ENCODE data around the gene PHYHIPL. TPM values are rescaled to one million over a fixed set of nuclear protein-coding genes. Genes with fewer than 3 reads are reported as not detected.

The PHYHIPL gene
- polyA plus RNA-seq, 1 of the 3 experiments (the other 2 are of a cell fraction): 0.44 TPM

GRCh38 chr10:59287587-59288255 is 111.3 kb downstream of the PHYHIPL start:
- H3K27ac ChIP-seq (ENCODE audit: low read depth in 2 of 2, low read length in 1 of 2): no peak overlapping the region
- no peak overlapping the region for H2AFZ ChIP-seq (ENCODE audit: low read depth)
- POLR2A ChIA-PET: no interaction called here

DNA sequence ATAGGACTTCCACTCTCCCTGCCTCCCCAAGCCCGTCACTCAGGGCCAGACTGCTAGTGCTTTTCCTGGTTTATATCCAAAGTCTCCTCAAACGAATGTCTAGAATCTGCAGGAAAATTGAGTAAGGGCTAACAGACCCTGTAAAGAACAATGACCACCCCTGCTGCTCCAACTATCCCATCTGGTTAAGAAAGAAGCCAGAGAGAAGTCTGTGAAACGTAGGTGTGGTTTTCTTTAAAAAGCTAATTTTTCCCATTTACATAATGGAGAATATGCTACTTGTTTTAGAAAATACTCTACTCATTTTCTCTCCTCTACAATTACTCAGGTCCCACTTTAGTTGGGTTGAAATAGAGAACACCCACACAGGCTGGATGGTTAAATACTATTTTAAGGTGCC is 113.4 kb downstream of the PHYHIPL start:
- Histone ChIP-seq H3K36me3 (replicated peaks in 1 of 2; ENCODE audit: control insufficient read depth in 1 of 2, insufficient read depth in 2 of 2, low read length in 1 of 2) (no peaks in the 10 kb centered on the region), H3K9ac (no peak overlapping the region), H3K4me2 (no peak overlapping the region), H3K9me3 (no peaks in the 10 kb centered on the region), H3K27me3 (ENCODE audit: insufficient read depth) (no peaks in the 10 kb centered on the region), H3K27ac (ENCODE audit: low read depth in 2 of 2, low read length in 1 of 2) (no peak overlapping the region), H3K4me1 (ENCODE audit: control insufficient read depth in 1 of 2, insufficient read depth in 2 of 2, low read depth in 1 of 2, low read length in 1 of 2) (no peaks in the 10 kb centered on the region; a peak in 1 of 4 replicates), H2AFZ (ENCODE audit: low read depth) (no peak overlapping the region), H4K20me1 (ENCODE audit: insufficient read depth) (no peaks in the 10 kb centered on the region), H3K9me2 (no peaks in the 10 kb centered on the region), H3K4me3 (ENCODE audit: low read depth in 2 of 2, low read length in 1 of 2) (no peak overlapping the region), H3K79me2 (ENCODE audit: insufficient read depth) (no peaks in the 10 kb centered on the region), H3F3A (replicated peaks; ENCODE audit: insufficient read depth) (no peaks in the 10 kb centered on the region)
- TF ChIP-seq TCF12 (IDR thresholded peaks at IDR 0.05): no peak
- no peak for TF ChIP-seq USF2 (IDR thresholded peaks at IDR 0.05; ENCODE audit: borderline replicate concordance, low read depth, low read length)
- no peak for TF ChIP-seq FOSL2 (IDR thresholded peaks at IDR 0.05; ENCODE audit: borderline replicate concordance, low read depth)
- no peak for TF ChIP-seq TAF1 (IDR thresholded peaks at IDR 0.05; ENCODE audit: borderline replicate concordance, low read depth, low read length)
- TF ChIP-seq RAD21 (IDR thresholded peaks at IDR 0.05; ENCODE audit: low read length): no peak
- no peak for TF ChIP-seq FOXM1 (IDR thresholded peaks at IDR 0.05; ENCODE audit: low read depth)
- TF ChIP-seq JUND (IDR thresholded peaks at IDR 0.05): no peak
- no peak for TF ChIP-seq ELF1 (IDR thresholded peaks at IDR 0.05)
- TF ChIP-seq EP300 (IDR thresholded peaks at IDR 0.05; ENCODE audit: borderline replicate concordance in 1 of 2, low read depth in 1 of 2, low read length in 1 of 2): no peak
- TF ChIP-seq IRF3 (IDR thresholded peaks at IDR 0.05; ENCODE audit: low read depth, low read length): no peak
- TF ChIP-seq SIN3A (IDR thresholded peaks at IDR 0.05; ENCODE audit: borderline replicate concordance, low read depth, low read length): no peak
- no peak for TF ChIP-seq NRF1 (IDR thresholded peaks at IDR 0.05; ENCODE audit: low read depth, low read length)
- TF ChIP-seq, protein P1, sequence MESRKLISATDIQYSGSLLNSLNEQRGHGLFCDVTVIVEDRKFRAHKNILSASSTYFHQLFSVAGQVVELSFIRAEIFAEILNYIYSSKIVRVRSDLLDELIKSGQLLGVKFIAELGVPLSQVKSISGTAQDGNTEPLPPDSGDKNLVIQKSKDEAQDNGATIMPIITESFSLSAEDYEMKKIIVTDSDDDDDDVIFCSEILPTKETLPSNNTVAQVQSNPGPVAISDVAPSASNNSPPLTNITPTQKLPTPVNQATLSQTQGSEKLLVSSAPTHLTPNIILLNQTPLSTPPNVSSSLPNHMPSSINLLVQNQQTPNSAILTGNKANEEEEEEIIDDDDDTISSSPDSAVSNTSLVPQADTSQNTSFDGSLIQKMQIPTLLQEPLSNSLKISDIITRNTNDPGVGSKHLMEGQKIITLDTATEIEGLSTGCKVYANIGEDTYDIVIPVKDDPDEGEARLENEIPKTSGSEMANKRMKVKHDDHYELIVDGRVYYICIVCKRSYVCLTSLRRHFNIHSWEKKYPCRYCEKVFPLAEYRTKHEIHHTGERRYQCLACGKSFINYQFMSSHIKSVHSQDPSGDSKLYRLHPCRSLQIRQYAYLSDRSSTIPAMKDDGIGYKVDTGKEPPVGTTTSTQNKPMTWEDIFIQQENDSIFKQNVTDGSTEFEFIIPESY (IDR thresholded peaks at IDR 0.05; ENCODE audit: borderline replicate concordance, low read depth): no peak
- TF ChIP-seq TEAD4 (IDR thresholded peaks at IDR 0.05; ENCODE audit: borderline replicate concordance, insufficient read depth): no peak
- DNase-seq: no peak
- CTCF ChIA-PET: interaction anchor here (1.1 to 1.7 kb wide), 2 partner anchors 14 to 291 kb away, joined by 3 to 5 read pairs; no protein-coding TSS in a partner anchor
- 86% methylated on average over 3 of the region's 3 CpGs for WGBS (ENCODE audit: low lambda C conversion rate)
- POLR2A ChIA-PET: no interaction called here

More at GRCh38 chr10:59287587-59288255, 111.3 kb downstream of the PHYHIPL start:
- Histone ChIP-seq H3K36me3 (replicated peaks in 1 of 2; ENCODE audit: control insufficient read depth in 1 of 2, insufficient read depth in 2 of 2, low read length in 1 of 2) (peaks cover 0 to 1% of the 10 kb centered on the region in 2 experiments), H4K20me1 (ENCODE audit: insufficient read depth) (no peaks in the 10 kb centered on the region), H3K9me3 (no peaks in the 10 kb centered on the region), H3K4me3 (ENCODE audit: low read depth in 2 of 2, low read length in 1 of 2) (no peak overlapping the region), H3F3A (replicated peaks; ENCODE audit: insufficient read depth) (no peaks in the 10 kb centered on the region), H3K4me2 (no peak overlapping the region), H3K9me2 (no peaks in the 10 kb centered on the region), H3K4me1 (ENCODE audit: control insufficient read depth in 1 of 2, insufficient read depth in 2 of 2, low read depth in 1 of 2, low read length in 1 of 2) (peaks cover 0 to 14% of the 10 kb centered on the region in 2 experiments; a peak in 1 of 4 replicates), H3K79me2 (ENCODE audit: insufficient read depth) (no peaks in the 10 kb centered on the region), H3K27me3 (ENCODE audit: insufficient read depth) (no peaks in the 10 kb centered on the region), H3K9ac (no peak overlapping the region)
- CTCF ChIA-PET: interaction anchor here (1.5 kb wide), 1 partner anchor 292 kb away, joined by 5 read pairs; no protein-coding TSS in a partner anchor
- 85% methylated on average over 3 of the region's 3 CpGs for WGBS (ENCODE audit: low lambda C conversion rate)
- TF ChIP-seq MEF2A (IDR thresholded peaks at IDR 0.05; ENCODE audit: borderline replicate concordance, low read depth) (no peak), GABPA (IDR thresholded peaks at IDR 0.05; ENCODE audit: low read depth) (no peak), FOSL2 (IDR thresholded peaks at IDR 0.05; ENCODE audit: borderline replicate concordance, low read depth) (no peak), IRF3 (IDR thresholded peaks at IDR 0.05; ENCODE audit: low read depth, low read length) (no peak)
- no peak for DNase-seq
